Measurements from ENCODE around the gene POGLUT3. TPM values are rescaled to one million over a fixed set of nuclear protein-coding genes. Genes with fewer than 3 reads are reported as not detected.

The POGLUT3 gene
- total RNA-seq, 1 donor from 2014 or later = 15.1 TPM

DNA sequence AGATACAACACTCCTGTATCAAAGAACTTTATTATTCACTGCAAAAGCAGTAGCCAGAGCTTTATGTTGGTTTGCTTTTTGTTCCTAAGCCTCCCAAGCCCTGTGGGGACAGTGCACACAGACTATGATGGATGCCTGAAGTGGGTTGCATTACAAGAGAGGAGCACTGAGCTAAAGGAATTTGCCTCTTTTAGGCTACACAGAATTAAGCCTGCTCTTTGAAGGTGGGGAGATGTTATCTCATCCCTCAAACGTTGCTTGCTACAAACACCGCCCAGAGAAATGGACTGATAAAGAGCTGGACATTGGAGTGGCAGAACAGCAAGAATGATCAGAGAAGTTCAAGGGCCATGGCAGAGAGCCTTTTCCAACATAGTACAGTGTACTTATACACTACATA, 2.5 kb upstream of the POGLUT3 start:
- no peak for ATAC-seq

DNA sequence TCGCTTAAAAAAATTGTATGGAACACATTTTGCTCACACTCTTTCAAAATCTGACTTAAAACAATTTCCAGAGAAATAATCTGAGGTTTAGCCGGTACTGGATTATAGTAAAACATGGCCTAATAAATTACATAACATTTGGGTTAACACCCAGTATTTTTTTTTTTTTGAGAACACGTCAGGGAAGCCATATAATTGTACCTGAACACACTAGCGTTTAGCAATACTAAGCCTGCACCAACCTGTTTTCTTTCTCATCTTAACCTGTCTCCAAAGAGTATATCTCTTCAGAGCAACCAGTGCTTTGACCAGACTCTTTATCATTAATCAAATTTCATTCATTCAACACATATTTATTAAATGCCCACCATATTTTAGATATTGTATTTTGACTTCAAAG, 2.0 kb upstream of the POGLUT3 start:
- ATAC-seq = peak; percentile 63

DNA sequence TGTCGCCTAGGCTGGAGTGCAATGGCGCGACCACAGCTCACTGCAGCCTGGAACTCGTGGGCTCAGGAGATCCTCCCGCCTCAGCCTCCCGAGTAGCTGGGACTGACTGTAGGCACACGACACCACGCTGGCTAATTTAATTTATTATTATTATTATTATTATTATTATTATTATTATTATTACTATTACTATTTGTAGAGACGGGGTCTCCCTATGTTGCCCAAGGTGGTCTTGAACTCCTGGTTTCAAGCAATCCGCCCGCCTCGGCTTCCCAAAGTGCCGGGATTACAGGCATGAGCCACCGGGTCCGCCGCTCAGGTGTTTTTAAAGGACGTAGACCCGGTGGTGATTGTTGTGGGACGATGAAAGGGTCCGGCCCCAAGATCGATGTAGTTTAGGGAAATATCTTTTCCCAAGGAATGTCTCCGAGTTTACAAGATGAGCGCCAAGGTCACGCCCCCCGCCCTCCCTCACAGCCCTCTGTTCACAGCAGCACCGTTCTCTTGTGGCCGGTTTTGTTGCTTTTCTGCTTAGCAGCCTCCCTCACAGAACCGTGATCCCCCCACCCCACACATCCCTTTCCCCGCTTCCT, 728 bp upstream of the POGLUT3 start:
- no peak for ATAC-seq

DNA sequence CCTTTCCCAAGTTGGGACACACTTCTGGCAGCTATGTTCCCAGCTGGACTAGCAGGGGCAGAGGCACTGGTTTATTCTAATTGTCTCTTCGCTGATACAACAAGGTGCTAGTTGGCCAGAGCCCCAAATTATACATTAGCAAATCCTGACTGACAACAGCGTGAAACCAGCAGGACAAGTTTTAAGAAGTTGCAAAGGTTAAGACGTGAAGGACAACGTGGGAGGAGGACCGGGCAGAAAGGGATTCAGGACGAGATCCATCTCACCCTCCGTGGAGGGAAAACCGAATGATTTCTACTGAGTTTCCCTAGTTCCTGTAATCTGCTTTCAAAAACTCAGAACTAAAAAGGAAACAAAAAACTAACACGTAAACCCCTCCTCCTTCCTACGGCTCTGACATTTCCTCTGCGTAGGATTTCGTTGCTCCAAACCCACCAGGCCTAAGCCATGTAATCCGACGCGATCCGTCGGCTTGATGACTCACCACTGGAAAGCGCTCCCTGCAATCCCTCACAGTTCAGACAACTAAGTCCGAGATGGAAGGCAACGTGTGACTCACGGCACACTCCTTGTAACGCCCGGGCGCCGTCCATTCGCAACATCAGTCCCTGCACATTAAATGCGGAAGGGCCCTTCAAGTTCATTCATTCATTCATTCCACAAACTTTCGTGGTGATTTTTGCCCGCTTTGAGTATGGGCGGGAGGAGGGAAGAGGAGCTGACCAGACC, 703 bp downstream of the POGLUT3 start:
- peak; percentile 96 for ATAC-seq

DNA sequence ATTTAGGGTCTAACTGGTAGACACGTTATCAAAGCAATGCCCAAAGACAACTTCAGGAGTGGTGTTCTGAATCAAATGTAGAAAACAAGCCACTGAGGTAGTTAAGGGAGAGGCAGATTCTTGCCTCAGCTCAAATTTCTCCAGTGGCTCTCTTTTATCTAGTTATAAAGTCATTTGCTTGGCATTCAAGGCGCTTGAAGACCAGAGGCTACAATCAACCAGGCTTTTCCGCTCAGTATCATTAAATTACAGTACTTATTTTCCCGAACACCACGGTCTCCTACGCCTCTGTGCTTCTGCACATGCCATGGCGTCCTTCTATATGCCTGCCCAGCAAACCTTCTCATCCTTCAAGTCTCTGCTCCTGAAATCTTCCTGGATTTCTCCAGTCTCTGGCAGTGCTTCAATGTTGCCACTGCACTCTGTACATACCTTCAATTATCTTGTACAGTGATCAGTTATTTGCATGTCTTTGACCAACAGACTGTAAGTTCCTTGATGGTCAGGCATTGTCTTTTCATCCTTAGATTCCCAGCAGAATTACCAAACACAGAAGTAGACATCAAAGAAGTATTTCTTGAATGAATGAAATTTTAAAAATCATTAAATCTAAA, 1.4 kb downstream of the POGLUT3 start:
- ATAC-seq = no peak

DNA sequence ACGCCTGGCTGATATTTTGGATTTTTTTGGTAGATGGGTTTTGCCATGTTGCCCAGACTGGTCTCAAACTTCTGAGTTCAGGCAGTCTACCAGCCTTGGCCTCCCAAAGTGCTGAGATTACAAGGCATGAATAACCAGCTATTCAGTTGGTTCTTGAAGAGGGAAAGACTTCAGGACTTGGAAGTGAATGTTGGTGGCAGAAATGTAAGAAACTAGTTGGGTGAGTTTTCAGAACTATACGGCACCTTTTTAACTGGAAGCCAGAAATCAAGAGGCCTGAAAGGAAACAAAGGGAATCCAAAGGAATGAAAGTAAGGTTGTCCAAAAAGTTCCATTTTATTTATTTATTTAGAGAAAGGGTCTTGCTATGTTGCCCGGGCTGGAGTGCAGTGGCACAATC, 2.9 kb downstream of the POGLUT3 start:
- no peak for ATAC-seq

DNA sequence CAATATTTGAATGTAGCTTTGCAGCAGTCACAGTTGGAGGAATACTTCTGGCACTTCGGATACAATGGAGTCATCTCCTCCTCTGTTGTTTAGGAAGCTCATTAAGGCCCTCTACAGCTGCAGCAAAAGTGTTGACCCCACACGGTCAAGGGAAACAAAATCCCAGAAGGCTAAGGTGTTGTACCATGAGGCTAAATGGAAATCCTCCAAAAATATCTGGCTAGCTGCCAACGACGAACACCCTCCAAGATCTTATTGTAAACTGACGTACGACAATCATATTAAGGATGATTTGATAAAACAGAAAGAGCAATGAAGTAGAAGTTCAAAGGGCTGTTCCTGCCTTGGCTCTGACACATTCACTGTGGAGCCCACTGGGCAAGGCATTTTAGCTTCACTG, 4.0 kb downstream of the POGLUT3 start:
- ATAC-seq = no peak

DNA sequence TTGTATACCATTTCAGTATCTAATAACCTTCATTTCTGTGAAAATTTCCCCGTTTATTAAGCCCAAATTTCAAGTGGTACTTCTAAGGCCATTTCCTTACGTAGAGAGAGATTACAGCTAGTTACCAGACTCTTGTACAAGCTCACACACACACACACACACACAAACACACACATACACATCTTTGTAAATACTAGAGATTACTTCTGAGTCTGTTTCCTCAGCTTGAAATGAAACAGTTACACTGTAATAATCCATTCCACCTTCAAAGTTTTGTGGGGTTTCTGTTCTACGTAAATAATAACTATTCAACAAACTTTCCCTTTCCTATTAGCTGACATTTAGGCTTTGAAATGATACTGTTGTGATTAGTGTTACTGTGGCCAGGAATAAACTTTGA, 6.2 kb downstream of the POGLUT3 start:
- no peak for ATAC-seq

DNA sequence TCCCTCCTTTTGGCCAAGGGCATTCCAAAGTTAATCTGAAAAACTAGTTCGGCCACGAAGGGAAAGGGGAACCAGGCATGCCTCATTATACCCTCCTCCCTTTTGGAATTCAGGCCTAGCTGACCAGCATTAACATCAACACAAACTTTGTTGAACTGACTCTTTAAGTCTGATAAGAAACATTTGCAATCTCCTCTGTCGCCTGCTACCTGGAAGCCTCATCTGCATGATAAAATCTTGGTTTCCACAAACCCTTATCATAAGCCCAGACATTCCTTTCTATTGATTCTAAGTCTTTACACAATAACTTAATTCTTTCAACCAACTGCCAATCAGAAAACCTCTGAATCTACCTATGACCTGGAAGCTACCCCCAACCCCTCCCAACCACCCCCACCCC, 11.4 kb downstream of the POGLUT3 start:
- ATAC-seq = no peak

DNA sequence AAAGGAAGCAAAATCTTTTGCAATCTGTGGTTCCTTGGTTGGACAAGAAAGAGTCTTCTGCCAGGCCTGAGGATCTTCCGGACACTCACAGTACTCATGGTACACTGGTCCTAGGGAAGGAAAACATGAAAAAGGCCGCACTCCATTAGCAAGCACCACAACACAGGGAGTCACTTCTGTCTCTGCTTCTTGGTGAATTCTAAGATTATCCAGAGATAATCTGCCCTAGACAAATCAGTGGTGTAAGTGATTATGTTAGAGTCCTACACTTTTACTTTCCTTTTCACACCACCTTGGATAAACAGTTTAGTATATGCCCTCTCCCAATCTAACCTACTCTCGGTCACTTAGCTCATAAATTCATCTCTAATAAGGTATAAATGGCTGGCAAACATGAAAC, 11.9 kb downstream of the POGLUT3 start:
- no peak for ATAC-seq

DNA sequence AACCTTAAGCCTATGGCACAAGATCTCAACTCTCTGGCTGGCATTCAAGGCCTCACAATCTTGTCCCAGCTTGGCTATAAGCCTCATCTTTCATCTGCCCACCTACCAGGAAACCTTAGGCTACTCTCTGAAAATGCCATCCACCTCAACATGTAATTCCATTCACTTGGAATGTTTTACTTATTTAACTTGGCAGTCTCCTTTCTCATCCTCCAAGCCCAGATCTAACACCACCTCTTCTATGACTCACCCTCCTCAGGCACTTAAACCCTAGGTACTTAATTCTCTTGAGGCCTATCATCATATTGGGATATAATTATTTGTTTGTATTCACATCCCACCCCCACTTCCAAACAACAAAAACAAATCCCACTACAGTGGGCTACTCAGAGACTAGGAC, 15.0 kb downstream of the POGLUT3 start:
- ATAC-seq = no peak

DNA sequence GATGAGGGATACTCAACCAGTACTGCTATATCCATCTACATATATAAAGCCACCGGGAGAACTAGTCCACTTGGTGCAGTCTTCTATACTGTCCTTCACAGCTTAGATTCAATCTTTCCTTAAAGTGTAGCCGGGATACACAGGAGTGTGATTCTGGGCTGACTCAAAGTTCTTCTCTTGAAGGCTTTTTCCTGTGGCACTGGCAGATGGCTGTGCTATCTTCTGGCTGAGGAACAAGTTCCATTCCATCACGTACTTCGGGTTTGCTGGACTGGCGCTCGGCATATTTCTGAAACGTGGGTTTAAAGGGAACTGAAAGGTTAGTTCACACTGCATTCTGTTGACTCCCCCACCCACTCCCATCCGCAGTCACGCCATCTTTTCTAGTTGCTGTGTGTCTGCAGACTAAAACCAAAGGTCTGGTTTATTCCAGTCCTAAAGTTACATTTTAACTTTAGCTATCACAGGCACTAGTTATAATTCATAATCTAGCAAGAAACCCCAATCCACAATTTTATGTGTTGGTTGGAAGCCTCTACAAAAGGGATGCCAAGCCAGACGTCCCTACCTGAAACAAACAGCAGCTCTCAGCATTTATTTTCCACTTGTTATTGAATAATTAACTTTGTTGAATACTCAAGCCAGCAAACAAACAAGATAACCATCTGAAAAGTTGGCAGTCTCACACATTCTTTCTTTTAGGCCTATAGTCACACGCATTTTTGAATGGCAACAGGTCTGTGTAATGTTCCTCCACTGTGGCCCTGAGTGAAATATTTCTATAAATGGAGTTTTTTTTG, 23.3 kb downstream of the POGLUT3 start:
- ATAC-seq = no peak

DNA sequence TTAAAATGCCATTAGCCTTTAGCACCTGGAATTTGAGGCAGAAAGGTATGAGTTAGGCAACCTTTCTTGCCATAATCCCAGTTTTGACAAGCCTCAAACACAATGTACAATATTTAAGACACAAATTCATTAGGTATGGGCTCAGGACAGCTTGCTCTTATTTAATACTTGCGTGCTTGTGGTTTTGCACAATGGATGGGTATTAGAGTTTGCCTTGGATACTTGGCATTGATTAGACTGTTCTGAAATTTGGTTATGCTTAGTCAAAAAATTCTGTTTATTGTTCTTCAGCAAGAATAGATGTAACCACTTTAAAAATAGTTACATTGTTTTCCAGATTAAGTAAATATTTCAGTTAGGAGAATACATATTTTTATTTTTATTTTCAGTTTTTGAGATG, 25.5 kb downstream of the POGLUT3 start:
- no peak for ATAC-seq

DNA sequence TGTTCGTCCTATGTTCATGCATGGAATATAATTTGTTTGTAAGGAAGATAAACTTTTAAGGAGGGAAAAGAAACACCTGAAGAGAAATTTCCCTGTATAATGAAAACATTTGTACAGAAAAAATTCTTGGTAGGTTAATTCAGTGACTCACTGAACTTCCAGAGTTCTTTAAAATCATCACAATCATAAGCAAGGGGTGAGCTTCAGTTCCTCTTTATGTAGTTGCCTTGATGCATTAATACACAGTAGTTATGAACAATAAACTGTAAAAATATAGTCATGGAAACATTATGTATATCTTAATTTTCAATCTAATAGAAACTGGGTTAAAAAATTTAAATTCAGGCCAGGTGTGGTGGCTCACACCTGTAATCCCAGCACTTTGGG, 29.7 kb downstream of the POGLUT3 start:
- no peak for ATAC-seq

DNA sequence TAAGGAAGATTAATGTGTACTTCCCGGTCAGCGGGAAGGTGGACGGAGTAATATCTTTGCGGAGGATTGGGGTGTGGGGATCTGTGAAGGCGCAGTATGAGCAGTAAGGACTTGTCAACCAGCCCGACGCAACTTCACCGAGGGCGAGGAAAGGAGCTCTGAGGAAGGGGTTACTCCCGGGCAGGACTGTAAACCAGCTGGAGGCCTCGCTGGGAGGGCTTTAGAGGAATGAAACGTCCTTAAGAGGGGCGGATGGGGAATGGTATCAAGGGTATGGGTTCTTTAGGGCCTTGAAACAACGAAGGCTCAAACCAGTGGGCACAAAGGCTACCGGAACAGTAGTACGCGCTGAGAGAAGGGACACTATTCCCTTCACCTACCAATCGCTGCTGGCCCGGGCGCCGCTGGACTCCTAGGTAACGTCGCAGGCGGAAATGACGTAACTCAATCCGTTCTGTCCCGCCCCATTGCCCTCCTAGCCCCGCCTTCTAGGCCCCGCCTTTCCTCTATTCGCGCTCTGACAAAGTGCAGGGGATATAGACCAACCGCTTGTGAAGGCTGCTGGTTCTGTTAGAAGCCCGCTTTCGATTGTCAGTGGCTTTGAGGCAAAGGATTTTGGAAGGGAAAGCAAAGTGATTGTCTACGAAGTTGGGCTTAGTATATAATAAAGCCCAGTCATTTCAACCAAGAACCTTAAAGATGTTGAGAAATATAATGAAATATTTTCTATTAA, 30.9 kb downstream of the POGLUT3 start, which contains the start of gene C11orf65:
C11orf65 (minus strand) TSS at position 439 of the 733 bp plus-strand sequence. CDS start 5,970 bp downstream, outside the sequence.
- peak; percentile 100 for ATAC-seq

DNA sequence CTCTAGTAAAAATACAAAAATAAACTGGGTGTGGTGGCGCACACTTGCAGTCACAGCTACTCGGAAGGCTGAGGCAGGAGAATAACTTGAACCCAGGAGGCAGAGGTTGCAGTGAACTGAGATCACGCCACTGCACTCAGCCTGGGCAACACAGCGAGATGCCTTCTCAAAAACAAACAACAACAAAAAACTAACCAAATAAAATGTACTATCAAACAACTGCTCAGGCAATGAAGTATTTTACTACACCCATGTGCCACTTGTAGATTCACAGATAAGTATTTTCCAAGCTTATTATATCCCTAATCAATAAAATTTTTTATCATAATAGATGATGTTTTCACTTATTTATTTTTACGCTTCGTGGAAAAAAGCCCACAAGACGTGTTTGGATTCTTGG, 31.8 kb downstream of the POGLUT3 start:
- ATAC-seq = no peak

DNA sequence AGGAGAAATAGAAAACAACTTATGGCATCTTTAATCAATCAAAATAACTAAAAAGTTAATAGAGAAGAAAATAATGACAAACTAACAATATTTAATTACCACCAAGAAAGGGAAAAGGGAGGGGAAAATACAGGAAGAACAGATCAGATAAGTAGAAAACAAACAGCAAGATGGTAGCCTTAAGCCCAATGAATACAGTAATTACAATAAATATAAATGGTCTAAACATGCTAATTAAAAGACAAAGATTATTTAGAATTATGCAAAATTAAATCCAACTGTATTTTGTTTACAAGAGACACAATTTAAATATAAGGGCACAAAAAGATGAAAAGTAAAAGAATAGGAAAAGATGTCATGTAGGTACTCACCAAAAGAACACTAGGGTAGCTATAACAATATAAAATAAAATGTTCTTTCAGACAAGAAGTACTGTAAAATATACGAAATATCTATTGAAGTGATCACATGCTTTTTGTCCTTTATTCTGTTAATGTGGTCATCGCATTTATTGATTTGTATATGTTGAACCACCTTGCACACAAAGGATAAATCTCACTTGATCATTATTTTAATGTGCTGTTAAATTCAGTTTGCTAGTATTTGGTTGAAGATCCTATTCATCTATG, 44.9 kb downstream of the POGLUT3 start:
- no peak for ATAC-seq

Other genes starting within 250 kb of the POGLUT3 start
- 0.36 TPM for gene C11orf65, start 30.9 kb downstream of the POGLUT3 start, total RNA-seq
- 24.6 TPM for gene EXPH5, start 95.4 kb upstream of the POGLUT3 start, total RNA-seq
- gene DDX10, start 166.7 kb upstream of the POGLUT3 start, total RNA-seq = 16.1 TPM